Spleen (tissue), 7 donors: ENCODE data around the gene OS9.

Source experiments
- CTCF ChIP-seq, 11 experiments: fragments of 200-600 bp in 7 of 11; fragments of 450-650 bp in 4 of 11; sonication (generic) in 4 of 11; IDR thresholded peaks in 8 of 11; conservative IDR thresholded peaks in 3 of 11; 1 replicate in 7 of 11; 2 replicates in 4 of 11; pipeline versions ENCODE4 v1.4.0 to v1.8.0; 2016 to 2021; ENCODE audit warnings: antibody characterized with exemption in 11 of 11, inconsistent platforms in 4 of 11, mild to moderate bottlenecking in 1 of 11
- POLR2A ChIP-seq, 3 donors: fragments of 450-650 bp; IDR thresholded peaks; one replicate each; pipeline ENCODE4 v1.5.1; 2017; ENCODE audit warnings: antibody characterized with exemption in 3 of 3, mild to moderate bottlenecking in 1 of 3
- donor health status: DM: no; HTN: no; CAD: no; lungs with moderate emphysema.
- donor health status: DM: no; HTN: no; CAD: no.
- donor health status: DM: no; HTN: no; CAD: no.

GRCh38 chr12:57740656-57741412 is 46.9 kb downstream of the OS9 start:
- peak in 1 of 11 experiments; percentile 8 for TF ChIP-seq CTCF (IDR thresholded peaks at IDR 0.05 in 8 of 11, conservative IDR thresholded peaks at IDR 0.05 in 3 of 11)
- TF ChIP-seq POLR2A (IDR thresholded peaks at IDR 0.05) = no peak
